HEK293 (cell line): Measurements from ENCODE around the gene COX7A2.

Experiments
- CTCF ChIA-PET: fragments of 350-600 bp; formaldehyde crosslinking; extraction: SDS; loops from one replicate; lab custom pipeline; 2021; ENCODE audit warnings: antibody characterized with exemption; lab: Yijun Ruan, JAX
- POLR2A ChIA-PET: fragments of 300-600 bp; formaldehyde crosslinking; extraction: SDS; loops from one replicate; lab custom pipeline; 2020; ENCODE audit warnings: antibody characterized with exemption, inconsistent platforms; lab: Yijun Ruan, JAX
- H3K27ac ChIP-seq: fragments of 200-500 bp; sonication (Bioruptor generic); 2 replicates; pipeline ENCODE4 v1.5.1; 2014; ENCODE audit warnings: low read depth, low read length, control low read depth, inconsistent platforms; ENCODE audit errors: extremely low read depth
- H3K36me3 ChIP-seq, 2 experiments: fragments of 200-500 bp in 1 of 2; sonication (Bioruptor generic) in 1 of 2; 1 replicate in 1 of 2; 2 replicates in 1 of 2; pipeline ENCODE4 v1.5.1; 2014 to 2017; ENCODE audit warnings: inconsistent platforms in 2 of 2, low read length in 2 of 2; ENCODE audit not compliant: control insufficient read depth in 2 of 2, insufficient read depth in 1 of 2
- H3K4me1 ChIP-seq: fragments of 200-500 bp; sonication (Bioruptor generic); 2 replicates; pipeline ENCODE4 v1.5.1; 2014; ENCODE audit warnings: mild to moderate bottlenecking, low read length, inconsistent platforms; ENCODE audit not compliant: control insufficient read depth, insufficient read depth
- H3K4me3 ChIP-seq: 2 replicates; pipeline ENCODE4 v1.5.1; 2011; ENCODE audit warnings: low read depth, mild to moderate bottlenecking, control low read depth, low read length, moderate library complexity
- H3K9me3 ChIP-seq: fragments of 200-500 bp; sonication (Bioruptor generic); 2 replicates; pipeline ENCODE4 v1.5.1; 2014; ENCODE audit warnings: low read depth, low read length, inconsistent platforms; ENCODE audit not compliant: control insufficient read depth, insufficient read depth
- ATF2 ChIP-seq: fragments of 450-650 bp; formaldehyde crosslinking; IDR thresholded peaks from 2 replicates; pipeline ENCODE4 v1.5.1; 2016; ENCODE audit warnings: missing biosample characterization, missing genetic modification characterization, low read depth
- BCL11A ChIP-seq: fragments of 450-650 bp; formaldehyde crosslinking; IDR thresholded peaks from 2 replicates; pipeline ENCODE4 v1.5.1; 2016; ENCODE audit warnings: low read depth, missing biosample characterization, missing genetic modification characterization
- CTCF ChIP-seq: fragments of 450-650 bp; formaldehyde crosslinking; IDR thresholded peaks from 2 replicates; pipeline ENCODE4 v1.5.1; 2016; ENCODE audit warnings: missing biosample characterization, missing genetic modification characterization
- ELK4 ChIP-seq: IDR thresholded peaks from 2 replicates; pipeline ENCODE4 v1.6.1; 2011; ENCODE audit warnings: mild to moderate bottlenecking, low read depth, low read length, borderline replicate concordance
- KLF1 ChIP-seq: fragments of 450-650 bp; formaldehyde crosslinking; IDR thresholded peaks from 2 replicates; pipeline ENCODE4 v1.5.1; 2016; ENCODE audit warnings: missing biosample characterization, missing genetic modification characterization
- OSR2 ChIP-seq: fragments of 450-650 bp; formaldehyde crosslinking; IDR thresholded peaks from 2 replicates; pipeline ENCODE4 v1.5.1; 2016; ENCODE audit warnings: missing biosample characterization, missing genetic modification characterization
- PRDM10 ChIP-seq: fragments of 450-650 bp; formaldehyde crosslinking; IDR thresholded peaks from 2 replicates; pipeline ENCODE4 v1.5.1; 2016; ENCODE audit warnings: missing biosample characterization, missing genetic modification characterization
- PRDM4 ChIP-seq: fragments of 450-650 bp; formaldehyde crosslinking; IDR thresholded peaks from 2 replicates; pipeline ENCODE4 v1.5.1; 2017; ENCODE audit warnings: missing biosample characterization, missing genetic modification characterization
- ZBTB1 ChIP-seq: fragments of 450-650 bp; formaldehyde crosslinking; IDR thresholded peaks from 2 replicates; pipeline ENCODE4 v1.5.1; 2016; ENCODE audit warnings: missing biosample characterization, missing genetic modification characterization
- ZBTB21 ChIP-seq: fragments of 450-650 bp; formaldehyde crosslinking; IDR thresholded peaks from 2 replicates; pipeline ENCODE4 v1.5.1; 2017; ENCODE audit warnings: missing biosample characterization, missing genetic modification characterization
- ZFP41 ChIP-seq: fragments of 450-650 bp; formaldehyde crosslinking; IDR thresholded peaks from 2 replicates; pipeline ENCODE4 v1.5.1; 2016; ENCODE audit warnings: missing biosample characterization, missing genetic modification characterization, borderline replicate concordance
- ZNF10 ChIP-seq: fragments of 450-650 bp; formaldehyde crosslinking; IDR thresholded peaks from 2 replicates; pipeline ENCODE4 v1.5.1; 2017; ENCODE audit warnings: missing biosample characterization, missing genetic modification characterization
- ZNF157 ChIP-seq: fragments of 450-650 bp; formaldehyde crosslinking; IDR thresholded peaks from 2 replicates; pipeline ENCODE4 v1.5.1; 2016; ENCODE audit warnings: missing biosample characterization, missing genetic modification characterization
- ZNF354C ChIP-seq: fragments of 450-650 bp; formaldehyde crosslinking; IDR thresholded peaks from 2 replicates; pipeline ENCODE4 v1.5.1; 2016; ENCODE audit warnings: missing biosample characterization, missing genetic modification characterization, low read depth, borderline replicate concordance
- ZNF37A ChIP-seq: fragments of 450-650 bp; IDR thresholded peaks from 2 replicates; pipeline ENCODE4 v1.5.1; 2018; ENCODE audit warnings: missing biosample characterization, missing genetic modification characterization
- ZNF404 ChIP-seq: fragments of 450-650 bp; formaldehyde crosslinking; IDR thresholded peaks from 2 replicates; pipeline ENCODE4 v1.5.1; 2017; ENCODE audit warnings: missing biosample characterization, missing genetic modification characterization
- ZNF473 ChIP-seq: fragments of 450-650 bp; formaldehyde crosslinking; IDR thresholded peaks from 2 replicates; pipeline ENCODE4 v1.5.1; 2017; ENCODE audit warnings: missing biosample characterization, missing genetic modification characterization
- ZNF501 ChIP-seq: fragments of 450-650 bp; formaldehyde crosslinking; IDR thresholded peaks from 2 replicates; pipeline ENCODE4 v1.5.1; 2016; ENCODE audit warnings: missing biosample characterization, missing genetic modification characterization
- ZNF513 ChIP-seq: fragments of 450-650 bp; IDR thresholded peaks from 2 replicates; pipeline ENCODE4 v1.5.1; 2018; ENCODE audit warnings: missing biosample characterization, missing genetic modification characterization
- ZNF558 ChIP-seq: fragments of 450-650 bp; formaldehyde crosslinking; IDR thresholded peaks from 2 replicates; pipeline ENCODE4 v1.5.1; 2016; ENCODE audit warnings: missing biosample characterization, missing genetic modification characterization
- ZNF585B ChIP-seq: fragments of 450-650 bp; formaldehyde crosslinking; IDR thresholded peaks from 2 replicates; pipeline ENCODE4 v1.5.1; 2016; ENCODE audit warnings: missing biosample characterization, missing genetic modification characterization
- ZNF670 ChIP-seq: fragments of 450-650 bp; formaldehyde crosslinking; IDR thresholded peaks from 2 replicates; pipeline ENCODE4 v1.5.1; 2016; ENCODE audit warnings: missing biosample characterization, missing genetic modification characterization, low read depth
- ZSCAN30 ChIP-seq: fragments of 450-650 bp; IDR thresholded peaks from 2 replicates; pipeline ENCODE4 v1.5.1; 2018; ENCODE audit warnings: missing biosample characterization, mild to moderate bottlenecking, missing genetic modification characterization, moderate library complexity

Gene COX7A2

GRCh38 chr6:75235271-75235670, 8.3 kb downstream of the COX7A2 start:
- ChIA-PET CTCF (interaction anchor here (0.6 to 7.8 kb wide), 6 partner anchors 25 to 1713 kb away, joined by 3 to 106 read pairs (median 4); partner anchors contain the start of gene COL12A1), POLR2A (interaction anchor here (0.8 to 2.4 kb wide), 2 partner anchors 8 to 18 kb away, joined by 3 to 9 read pairs; partner anchors contain the start of gene COX7A2)
- no peaks in the 10 kb centered on the region for H3K4me1 ChIP-seq
- no peak overlapping the region for H3K27ac ChIP-seq
- no peak overlapping the region for H3K4me3 ChIP-seq
- H3K9me3 ChIP-seq, result no peaks in the 10 kb centered on the region
- H3K36me3 ChIP-seq, result peaks cover 28 to 38% of the 10 kb centered on the region in 2 experiments
- TF ChIP-seq ZFP41 (no peak), ZNF37A (tag by site-specific recombination) (no peak), ZNF157 (tag by site-specific recombination) (no peak), ATF2 (tag by site-specific recombination) (no peak), CTCF (tag by site-specific recombination) (no peak), ZBTB21 (tag by site-specific recombination) (no peak), ZNF10 (no peak), ZNF513 (no peak), ZNF670 (no peak), ZSCAN30 (tag by site-specific recombination) (no peak), ZNF404 (tag by site-specific recombination) (no peak)

GRCh38 chr6:75234126-75234865, 9.3 kb downstream of the COX7A2 start:
- CTCF ChIA-PET, result interaction anchor here (0.7 to 7.8 kb wide), 5 partner anchors 24 to 1143 kb away, joined by 3 to 106 read pairs (median 3); no protein-coding TSS in a partner anchor
- Histone ChIP-seq H3K4me3 (no peak overlapping the region), H3K9me3 (no peaks in the 10 kb centered on the region), H3K36me3 (peaks cover 20 to 28% of the 10 kb centered on the region in 2 experiments), H3K27ac (no peak overlapping the region), H3K4me1 (no peaks in the 10 kb centered on the region)
- POLR2A ChIA-PET, result interaction anchor here (2.4 kb wide), 1 partner anchor 9 kb away, joined by 9 read pairs; the partner anchor contains the start of gene COX7A2
- no peak for TF ChIP-seq ZNF501 (tag by site-specific recombination)
- no peak for TF ChIP-seq ZNF558 (tag by site-specific recombination)
- no peak for TF ChIP-seq ZNF585B (tag by site-specific recombination)
- TF ChIP-seq PRDM4, result no peak
- TF ChIP-seq ZBTB1 (tag by site-specific recombination), result no peak
- TF ChIP-seq OSR2 (tag by site-specific recombination), result no peak
- TF ChIP-seq ELK4, result no peak
- TF ChIP-seq BCL11A (tag by site-specific recombination), result no peak
- TF ChIP-seq ZNF473, result no peak
- TF ChIP-seq PRDM10 (tag by site-specific recombination), result no peak
- TF ChIP-seq KLF1 (tag by site-specific recombination), result no peak
- TF ChIP-seq ZNF354C, result no peak
- no peak for TF ChIP-seq ZNF157 (tag by site-specific recombination)
